Left lobe of liver (tissue), 2 donors: ENCODE data around the gene ADAMTSL1. TPM values are rescaled to one million over a fixed set of nuclear protein-coding genes. Genes with fewer than 3 reads are reported as not detected.

Experiments
- ATAC-seq: fragments of 200-7000 bp; cut with Tn5 transposase; one replicate; pipeline ENCODE4 v1.9.1; 2020; ENCODE audit warnings: mild to moderate bottlenecking, moderate library complexity
- DNase-seq: peaks from one replicate; pipeline ENCODE4 v3.0.0-alpha.2; 2020; ENCODE audit warnings: low spot score
- total RNA-seq: library from RNA; stranded (reverse); gene quantifications from one replicate; pipeline ENCODE4 v1.2.1, GENCODE V29; 2021
- donor health status: DM: no; HTN: no; CAD: no; lungs with moderate emphysema.
- donor health status: DM: no; HTN: yes; CAD: no.

ADAMTSL1 gene
- total RNA-seq, 1 donor from 2014 or later: 1.9 TPM

- ATAC-seq (no peak), DNase-seq (no peak)
Observed at GRCh38 chr9:18459962-18460584, 13.9 kb upstream of the ADAMTSL1 start.

GRCh38 chr9:18461496-18461895, 12.5 kb upstream of the ADAMTSL1 start:
- ATAC-seq: no peak
- DNase-seq: no peak

GRCh38 chr9:18463991-18464390, 10.0 kb upstream of the ADAMTSL1 start:
- no peak for ATAC-seq
- DNase-seq: no peak

- ATAC-seq: no peak
- DNase-seq: no peak
Observed at GRCh38 chr9:18466101-18466500, 7.9 kb upstream of the ADAMTSL1 start.

GRCh38 chr9:18467696-18468095, 6.3 kb upstream of the ADAMTSL1 start:
- ATAC-seq: no peak
- DNase-seq: no peak

GRCh38 chr9:18472435-18472834, 1.5 kb upstream of the ADAMTSL1 start:
- DNase-seq: no peak

GRCh38 chr9:18472841-18473251, 1.1 kb upstream of the ADAMTSL1 start:
- DNase-seq: no peak
- no peak for ATAC-seq

More at GRCh38 chr9:18472435-18472834, 1.5 kb upstream of the ADAMTSL1 start:
- ATAC-seq: no peak

- ATAC-seq (no peak), DNase-seq (no peak)
Observed at GRCh38 chr9:18474783-18475182, 830 bp downstream of the ADAMTSL1 start.

GRCh38 chr9:18477121-18477660, 3.2 kb downstream of the ADAMTSL1 start:
- no peak for DNase-seq
- ATAC-seq: no peak

- ATAC-seq (no peak), DNase-seq (no peak)
Observed at GRCh38 chr9:18477719-18478118, 3.8 kb downstream of the ADAMTSL1 start.

GRCh38 chr9:18478501-18479361, 4.8 kb downstream of the ADAMTSL1 start:
- DNase-seq (no peak), ATAC-seq (no peak)

GRCh38 chr9:18479405-18479804, 5.5 kb downstream of the ADAMTSL1 start:
- ATAC-seq: no peak
- no peak for DNase-seq

- ATAC-seq (no peak), DNase-seq (no peak)
Observed at GRCh38 chr9:18480662-18481093, 6.7 kb downstream of the ADAMTSL1 start.

GRCh38 chr9:18482371-18482770, 8.4 kb downstream of the ADAMTSL1 start:
- no peak for DNase-seq
- ATAC-seq: no peak

- DNase-seq (no peak), ATAC-seq (no peak)
Observed at GRCh38 chr9:18485714-18486113, 11.8 kb downstream of the ADAMTSL1 start.

- DNase-seq (no peak), ATAC-seq (no peak)
Observed at GRCh38 chr9:18487611-18488010, 13.7 kb downstream of the ADAMTSL1 start.

- ATAC-seq (no peak), DNase-seq (no peak)
Observed at GRCh38 chr9:18488886-18489285, 14.9 kb downstream of the ADAMTSL1 start.

- DNase-seq (no peak), ATAC-seq (no peak)
Observed at GRCh38 chr9:18489861-18490260, 15.9 kb downstream of the ADAMTSL1 start.

GRCh38 chr9:18490641-18491370, 16.9 kb downstream of the ADAMTSL1 start:
- ATAC-seq (no peak), DNase-seq (no peak)

- ATAC-seq (no peak), DNase-seq (no peak)
Observed at GRCh38 chr9:18492612-18493011, 18.7 kb downstream of the ADAMTSL1 start.

- DNase-seq (no peak), ATAC-seq (no peak)
Observed at GRCh38 chr9:18493451-18493993, 19.6 kb downstream of the ADAMTSL1 start.
